H1 (cell line): ENCODE measurements around the gene GNB1. TPM values are rescaled to one million over a fixed set of nuclear protein-coding genes. Genes with fewer than 3 reads are reported as not detected.

Experiments
- ATF3 ChIP-seq: IDR thresholded peaks from 2 replicates; pipeline ENCODE4 v1.6.1; 2011; ENCODE audit warnings: low read depth, mild to moderate bottlenecking, low read length; ENCODE audit not compliant: insufficient read depth
- JUN ChIP-seq: IDR thresholded peaks from 2 replicates; pipeline ENCODE4 v1.6.1; 2011; ENCODE audit warnings: low read depth, mild to moderate bottlenecking, improper control_type of control experiment, low read length
- TBP ChIP-seq: IDR thresholded peaks from 2 replicates; pipeline ENCODE4 v1.6.1; 2011; ENCODE audit warnings: low read depth, low read length, improper control_type of control experiment
- polyA plus RNA-seq, 7 experiments: library from polyadenylated mRNA; depleted of rRNA in 3 of 7; stranded (reverse) in 5 of 7; unstranded in 2 of 7; fragments of >200 nt in 5 of 7; fragments of 200-250 nt in 2 of 7; gene quantifications; 1 replicate in 5 of 7; 2 replicates in 1 of 7; 4 replicates in 1 of 7; pipeline versions ENCODE4 v1.2.1 to v1.2.3, GENCODE V29; 2011 to 2013; ENCODE audit warnings: missing spikeins in 2 of 7, mixed read lengths in 2 of 7
- total RNA-seq: library from RNA; stranded (reverse); fragmentation: NEBNext Ultra II Directional; extraction: Animal tissue kit (Norgen Biotek cat#: 25700); gene quantifications from 2 replicates; pipeline ENCODE4 v1.2.1, GENCODE V29; 2021

Gene GNB1
- total and polyA plus RNA-seq, 2 of the 8 experiments (the other 6 are each of a cell fraction or from before 2014, with no cell fraction given) = 343 to 382 TPM

- no peak for TF ChIP-seq JUN
- no peak for TF ChIP-seq ATF3
- no peak for TF ChIP-seq TBP
Observed at GRCh38 chr1:1832820-1833219, 58.1 kb downstream of the GNB1 start (continued).
